Type B pancreatic cell (in vitro differentiated cells): ENCODE data around the gene ADH7. TPM values are rescaled to one million over a fixed set of nuclear protein-coding genes. Genes with fewer than 3 reads are reported as not detected.

Experiments used
- DNase-seq: peaks from one replicate; pipeline ENCODE4 v3.0.0; 2021; ENCODE audit warnings: mixed read lengths; ENCODE audit not compliant: unreplicated experiment; ENCODE audit errors: extremely low spot score
- H3K27ac Mint-ChIP-seq: 2 replicates; pipeline ENCODE4 v1.8.0; 2021; ENCODE audit warnings: mild to moderate bottlenecking, mixed read lengths
- H3K27me3 Mint-ChIP-seq: 2 replicates; pipeline ENCODE4 v1.8.0; 2021; ENCODE audit warnings: mixed read lengths
- H3K36me3 Mint-ChIP-seq: 2 replicates; pipeline ENCODE4 v1.8.0; 2021; ENCODE audit warnings: mixed read lengths
- H3K4me1 Mint-ChIP-seq: one replicate; pipeline ENCODE4 v1.8.0; 2021; ENCODE audit warnings: mixed read lengths; ENCODE audit not compliant: unreplicated experiment
- H3K4me3 Mint-ChIP-seq: 2 replicates; pipeline ENCODE4 v1.8.0; 2021; ENCODE audit warnings: mild to moderate bottlenecking, mixed read lengths
- H3K9me3 Mint-ChIP-seq: 2 replicates; pipeline ENCODE4 v1.8.0; 2021; ENCODE audit warnings: mixed read lengths
- total RNA-seq: library from RNA; stranded (reverse); gene quantifications from 2 replicates; pipeline ENCODE4 v1.2.1, GENCODE V29; 2021; ENCODE audit warnings: low replicate concordance
- TF ChIP-seq, protein P1 (sequence below): fragments of 200-600 bp; sonication (generic); conservative IDR thresholded peaks from 2 replicates; pipeline ENCODE4 v1.5.0; 2021; ENCODE audit warnings: antibody characterized with exemption, mild to moderate bottlenecking

Gene ADH7
- total RNA-seq, 1 donor from 2014 or later, result 0.17 TPM

DNA sequence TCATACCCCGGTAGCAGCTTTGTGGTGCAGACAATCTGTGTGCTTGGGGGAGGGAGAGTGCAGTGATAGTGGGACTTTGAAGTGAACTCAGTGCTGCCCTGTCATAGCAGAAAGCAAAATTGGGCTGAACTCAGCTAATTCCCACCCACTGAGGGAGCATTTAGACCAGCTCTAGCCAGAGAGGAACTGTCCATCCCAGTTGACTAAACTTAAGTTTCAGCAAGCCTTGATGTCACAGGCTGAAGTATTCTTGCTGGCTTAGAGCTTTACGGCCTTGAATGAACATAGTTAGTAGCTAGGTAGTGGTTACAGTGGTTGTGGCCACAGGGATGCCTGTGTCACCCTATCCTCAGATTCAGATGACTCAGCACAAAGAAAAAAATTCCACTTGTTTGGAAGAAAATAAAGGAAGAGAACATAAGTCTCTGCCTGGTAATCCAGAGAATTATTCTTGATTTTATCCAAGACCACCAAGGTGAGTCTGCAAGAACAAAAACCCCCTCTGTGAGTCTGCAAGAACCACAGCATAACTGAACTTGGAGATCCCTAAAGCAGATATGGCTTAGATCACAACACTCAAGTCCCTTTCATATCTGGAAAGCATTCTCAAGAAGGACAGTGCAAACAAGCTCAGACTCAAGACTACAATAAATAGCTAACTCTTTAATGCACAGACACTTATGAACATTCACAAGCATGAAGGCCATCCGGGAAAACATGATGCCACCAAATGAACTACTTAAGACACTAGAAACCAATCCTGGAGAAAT is 39.4 kb downstream of the ADH7 start:
- no peaks in the 10 kb centered on the region for H3K27me3 Mint-ChIP-seq
- TF ChIP-seq, protein P1, sequence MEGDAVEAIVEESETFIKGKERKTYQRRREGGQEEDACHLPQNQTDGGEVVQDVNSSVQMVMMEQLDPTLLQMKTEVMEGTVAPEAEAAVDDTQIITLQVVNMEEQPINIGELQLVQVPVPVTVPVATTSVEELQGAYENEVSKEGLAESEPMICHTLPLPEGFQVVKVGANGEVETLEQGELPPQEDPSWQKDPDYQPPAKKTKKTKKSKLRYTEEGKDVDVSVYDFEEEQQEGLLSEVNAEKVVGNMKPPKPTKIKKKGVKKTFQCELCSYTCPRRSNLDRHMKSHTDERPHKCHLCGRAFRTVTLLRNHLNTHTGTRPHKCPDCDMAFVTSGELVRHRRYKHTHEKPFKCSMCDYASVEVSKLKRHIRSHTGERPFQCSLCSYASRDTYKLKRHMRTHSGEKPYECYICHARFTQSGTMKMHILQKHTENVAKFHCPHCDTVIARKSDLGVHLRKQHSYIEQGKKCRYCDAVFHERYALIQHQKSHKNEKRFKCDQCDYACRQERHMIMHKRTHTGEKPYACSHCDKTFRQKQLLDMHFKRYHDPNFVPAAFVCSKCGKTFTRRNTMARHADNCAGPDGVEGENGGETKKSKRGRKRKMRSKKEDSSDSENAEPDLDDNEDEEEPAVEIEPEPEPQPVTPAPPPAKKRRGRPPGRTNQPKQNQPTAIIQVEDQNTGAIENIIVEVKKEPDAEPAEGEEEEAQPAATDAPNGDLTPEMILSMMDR, result no peak
- no peaks in the 10 kb centered on the region for H3K36me3 Mint-ChIP-seq
- H3K9me3 Mint-ChIP-seq, result no peaks in the 10 kb centered on the region
- DNase-seq, result no peak
- H3K4me1 Mint-ChIP-seq, result no peaks in the 10 kb centered on the region
- no peak overlapping the region for H3K27ac Mint-ChIP-seq
- no peak overlapping the region for H3K4me3 Mint-ChIP-seq

DNA sequence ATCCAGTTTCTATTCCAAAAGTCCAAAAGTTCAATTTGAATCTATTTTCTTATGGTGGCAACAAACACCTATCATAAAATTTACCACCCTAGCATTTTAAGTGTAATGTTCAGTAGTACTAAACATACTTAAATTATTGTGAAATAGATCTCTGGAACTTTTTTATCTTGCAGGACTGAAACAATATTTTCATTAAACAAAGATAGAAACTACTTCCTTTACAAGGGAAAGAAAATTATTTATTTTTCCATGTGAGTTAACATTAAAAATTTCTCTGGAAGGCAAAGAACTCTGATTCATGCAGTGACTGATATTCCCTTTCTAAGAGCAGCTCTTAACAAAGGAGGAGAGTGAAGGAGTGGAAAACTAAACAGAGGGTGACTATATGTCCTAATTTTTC is 40.2 kb downstream of the ADH7 start:
- Mint-ChIP-seq H3K36me3 (no peaks in the 10 kb centered on the region), H3K4me1 (no peaks in the 10 kb centered on the region), H3K4me3 (no peak overlapping the region), H3K27me3 (no peaks in the 10 kb centered on the region), H3K27ac (no peak overlapping the region), H3K9me3 (no peaks in the 10 kb centered on the region)
- TF ChIP-seq, protein P1, result no peak
- no peak for DNase-seq

DNA sequence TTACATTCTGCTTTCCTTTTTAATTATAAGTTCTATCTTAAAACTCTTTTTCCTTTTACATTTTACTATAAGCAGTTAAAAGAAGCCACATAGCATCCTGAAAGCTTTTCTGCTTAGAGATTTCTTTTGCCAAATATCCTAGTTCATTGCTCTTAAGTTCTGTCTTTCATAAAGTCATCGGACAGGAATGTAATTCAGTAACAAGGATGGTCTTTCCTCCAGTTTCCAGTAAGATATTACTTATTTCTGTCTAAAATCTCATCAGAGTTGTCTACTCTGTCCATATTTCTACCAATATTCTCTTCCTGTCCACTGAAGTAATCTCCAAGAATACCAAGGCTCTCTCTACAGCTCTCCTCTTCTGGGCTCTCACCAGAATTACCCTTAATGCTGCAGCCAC is 45.1 kb downstream of the ADH7 start:
- Mint-ChIP-seq H3K36me3 (no peaks in the 10 kb centered on the region), H3K27me3 (no peaks in the 10 kb centered on the region), H3K9me3 (peaks cover 3% of the 10 kb centered on the region), H3K4me3 (no peak overlapping the region), H3K27ac (no peak overlapping the region), H3K4me1 (no peaks in the 10 kb centered on the region)
- DNase-seq, result no peak
- TF ChIP-seq, protein P1, result no peak

DNA sequence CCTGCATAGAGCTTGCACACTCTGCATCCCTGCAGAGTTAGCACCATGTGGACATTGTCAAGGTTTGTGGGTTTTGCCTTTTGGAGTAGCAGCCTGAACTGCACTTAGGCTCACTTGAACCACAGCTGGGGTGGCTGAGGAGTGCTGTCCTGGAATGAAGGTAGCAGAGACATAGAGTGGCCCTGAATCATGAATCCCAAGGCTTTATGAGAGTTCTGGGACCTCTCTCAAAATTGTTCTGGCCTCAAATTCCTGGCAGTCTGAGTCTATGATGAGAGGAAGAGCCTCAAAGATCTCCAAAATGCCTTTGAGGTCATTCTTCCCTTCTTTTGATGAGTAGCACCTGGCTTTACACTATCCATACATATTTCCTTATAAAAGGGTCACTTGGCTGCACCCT is 45.5 kb downstream of the ADH7 start:
- no peaks in the 10 kb centered on the region for H3K27me3 Mint-ChIP-seq
- DNase-seq, result no peak
- H3K4me1 Mint-ChIP-seq, result no peaks in the 10 kb centered on the region
- no peak overlapping the region for H3K27ac Mint-ChIP-seq
- H3K9me3 Mint-ChIP-seq, result peaks cover 3% of the 10 kb centered on the region
- TF ChIP-seq, protein P1, result no peak
- no peak overlapping the region for H3K4me3 Mint-ChIP-seq
- H3K36me3 Mint-ChIP-seq, result no peaks in the 10 kb centered on the region

DNA sequence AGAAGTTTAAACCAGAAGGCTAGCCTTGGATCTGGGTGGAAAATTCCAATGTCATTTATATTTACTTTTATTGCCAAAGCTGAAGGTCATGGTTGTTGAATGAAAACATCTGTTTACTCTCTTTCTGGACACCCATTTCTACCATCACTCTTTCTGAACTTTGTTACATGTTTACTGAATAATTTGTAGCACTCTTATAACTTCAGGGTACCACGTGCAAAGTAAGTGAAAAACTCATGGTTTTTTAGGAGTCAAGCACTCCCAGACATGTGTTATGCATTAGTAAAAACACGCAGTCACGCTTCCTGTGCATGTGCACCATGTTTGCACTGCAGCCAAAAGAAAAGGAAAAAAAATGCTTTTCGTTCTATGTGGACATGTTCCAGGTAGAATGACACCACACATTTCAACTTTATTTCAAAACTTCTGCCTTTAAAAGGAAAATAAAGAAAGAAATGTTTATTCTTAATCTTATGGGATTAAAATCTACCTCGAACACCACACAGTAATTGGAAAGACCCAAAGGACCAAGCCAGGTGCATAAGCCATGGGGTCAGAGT is 51.2 kb downstream of the ADH7 start:
- TF ChIP-seq, protein P1, result no peak
- DNase-seq, result no peak

More for the DNA sequence above, 51.2 kb downstream of the ADH7 start:
- Mint-ChIP-seq H3K9me3 (peaks cover 14% of the 10 kb centered on the region), H3K4me3 (no peak overlapping the region), H3K27me3 (no peaks in the 10 kb centered on the region), H3K4me1 (no peaks in the 10 kb centered on the region), H3K27ac (no peak overlapping the region), H3K36me3 (peaks cover 3% of the 10 kb centered on the region)
